Endodermal cell (in vitro differentiated cells): Measurements from ENCODE around the gene RAB3D. TPM values are rescaled to one million over a fixed set of nuclear protein-coding genes. Genes with fewer than 3 reads are reported as not detected.

Experiments
- DNase-seq: peaks from one replicate; pipeline ENCODE4 v3.0.0-alpha.2; 2017
- H3K27ac ChIP-seq: 2 replicates; pipeline ENCODE4 v1.5.1; 2013; ENCODE audit warnings: mild to moderate bottlenecking, low read depth, low read length, moderate library complexity
- H3K27me3 ChIP-seq: 2 replicates; pipeline ENCODE4 v1.6.1; 2013; ENCODE audit warnings: mild to moderate bottlenecking, low read length, moderate library complexity; ENCODE audit not compliant: insufficient read depth, control insufficient read depth, poor library complexity, severe bottlenecking
- H3K36me3 ChIP-seq: 2 replicates; pipeline ENCODE4 v1.7.0; 2013; ENCODE audit warnings: mild to moderate bottlenecking, low read length, moderate library complexity; ENCODE audit not compliant: control insufficient read depth, insufficient read depth
- H3K4me1 ChIP-seq: one replicate; pipeline ENCODE4 v1.7.0; 2013; ENCODE audit warnings: low read length; ENCODE audit not compliant: control insufficient read depth, insufficient read depth
- H3K4me3 ChIP-seq: 2 replicates; pipeline ENCODE4 v1.5.1; 2013; ENCODE audit warnings: mild to moderate bottlenecking, low read length, moderate library complexity
- H3K9ac ChIP-seq: 2 replicates; pipeline ENCODE4 v1.6.1; 2013; ENCODE audit warnings: mild to moderate bottlenecking, low read length, moderate library complexity; ENCODE audit not compliant: poor library complexity, severe bottlenecking; ENCODE audit errors: extremely low read depth
- H3K9me3 ChIP-seq: 2 replicates; pipeline ENCODE4 v1.6.1; 2013; ENCODE audit warnings: mild to moderate bottlenecking, low read length, moderate library complexity; ENCODE audit not compliant: control insufficient read depth
- H3K27ac Mint-ChIP-seq: 2 replicates; pipeline ENCODE4 v1.8.0; 2020; ENCODE audit warnings: mixed read lengths
- H3K27me3 Mint-ChIP-seq: 2 replicates; pipeline ENCODE4 v1.8.0; 2021; ENCODE audit warnings: mild to moderate bottlenecking, mixed read lengths; ENCODE audit not compliant: insufficient read depth
- H3K36me3 Mint-ChIP-seq: 2 replicates; pipeline ENCODE4 v1.8.0; 2020; ENCODE audit warnings: low read depth, mixed read lengths
- H3K4me1 Mint-ChIP-seq: 2 replicates; pipeline ENCODE4 v1.8.0; 2020; ENCODE audit warnings: mixed read lengths
- H3K4me3 Mint-ChIP-seq: 2 replicates; pipeline ENCODE4 v1.8.0; 2020; ENCODE audit warnings: mild to moderate bottlenecking, moderate library complexity, mixed read lengths
- H3K9me3 Mint-ChIP-seq: 2 replicates; pipeline ENCODE4 v1.8.0; 2020; ENCODE audit warnings: mild to moderate bottlenecking, mixed read lengths
- WGBS, 2 experiments: methylation state at CpG; one replicate each; pipeline versions ENCODE4 v1.1.5 to v1.1.7; 2013; ENCODE audit warnings: missing lambda C conversion rate in 2 of 2, mixed read lengths in 1 of 2; ENCODE audit not compliant: insufficient coverage in 1 of 2, insufficient read length in 1 of 2; 5-methylcytosine and 5-hydroxymethylcytosine counted together
- total RNA-seq, 2 donors: library from RNA; stranded (reverse); fragmentation: NEBNext Ultra II Directional in 1 of 2; extraction: Animal tissue kit (Norgen Biotek cat#: 25700) in 1 of 2; gene quantifications; 2 replicates in 1 of 2; 3 replicates in 1 of 2; pipeline ENCODE4 v1.2.1, GENCODE V29; 2021
- TF ChIP-seq, protein P1 (sequence below): fragments of 200-600 bp; sonication (generic); conservative IDR thresholded peaks from 2 replicates; pipeline ENCODE4 v1.5.0; 2021; ENCODE audit warnings: antibody characterized with exemption, mild to moderate bottlenecking

The RAB3D gene
- total RNA-seq, 2 donors from 2014 or later = 37.2 to 43.2 TPM

GRCh38 chr19:11306337-11306736 lies 33.1 kb downstream of the RAB3D start:
- no peak for DNase-seq
- H3K27ac Mint-ChIP-seq = no peak overlapping the region
- H3K4me3 Mint-ChIP-seq = no peak overlapping the region
- Histone ChIP-seq H3K9me3 (no peaks in the 10 kb centered on the region), H3K27ac (no peak overlapping the region), H3K9ac (no peak overlapping the region), H3K4me3 (no peak overlapping the region), H3K27me3 (no peaks in the 10 kb centered on the region), H3K4me1 (no peaks in the 10 kb centered on the region), H3K36me3 (no peaks in the 10 kb centered on the region)
- WGBS, 2 experiments = 94 to 95% methylated on average over 7 to 9 of the region's 9 CpGs
- TF ChIP-seq, protein P1, sequence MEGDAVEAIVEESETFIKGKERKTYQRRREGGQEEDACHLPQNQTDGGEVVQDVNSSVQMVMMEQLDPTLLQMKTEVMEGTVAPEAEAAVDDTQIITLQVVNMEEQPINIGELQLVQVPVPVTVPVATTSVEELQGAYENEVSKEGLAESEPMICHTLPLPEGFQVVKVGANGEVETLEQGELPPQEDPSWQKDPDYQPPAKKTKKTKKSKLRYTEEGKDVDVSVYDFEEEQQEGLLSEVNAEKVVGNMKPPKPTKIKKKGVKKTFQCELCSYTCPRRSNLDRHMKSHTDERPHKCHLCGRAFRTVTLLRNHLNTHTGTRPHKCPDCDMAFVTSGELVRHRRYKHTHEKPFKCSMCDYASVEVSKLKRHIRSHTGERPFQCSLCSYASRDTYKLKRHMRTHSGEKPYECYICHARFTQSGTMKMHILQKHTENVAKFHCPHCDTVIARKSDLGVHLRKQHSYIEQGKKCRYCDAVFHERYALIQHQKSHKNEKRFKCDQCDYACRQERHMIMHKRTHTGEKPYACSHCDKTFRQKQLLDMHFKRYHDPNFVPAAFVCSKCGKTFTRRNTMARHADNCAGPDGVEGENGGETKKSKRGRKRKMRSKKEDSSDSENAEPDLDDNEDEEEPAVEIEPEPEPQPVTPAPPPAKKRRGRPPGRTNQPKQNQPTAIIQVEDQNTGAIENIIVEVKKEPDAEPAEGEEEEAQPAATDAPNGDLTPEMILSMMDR = no peak
- H3K36me3 Mint-ChIP-seq = no peaks in the 10 kb centered on the region
- H3K4me1 Mint-ChIP-seq = no peaks in the 10 kb centered on the region
- H3K27me3 Mint-ChIP-seq = peaks cover 11% of the 10 kb centered on the region
- peaks cover 2% of the 10 kb centered on the region for H3K9me3 Mint-ChIP-seq

GRCh38 chr19:11304936-11305335 lies 34.5 kb downstream of the RAB3D start:
- H3K9ac ChIP-seq = no peak overlapping the region

GRCh38 chr19:11300811-11301120 lies 38.7 kb downstream of the RAB3D start:
- Histone ChIP-seq H3K9me3 (no peaks in the 10 kb centered on the region), H3K27ac (no peak overlapping the region), H3K9ac (no peak overlapping the region), H3K4me1 (peaks cover 6% of the 10 kb centered on the region), H3K36me3 (no peaks in the 10 kb centered on the region), H3K27me3 (no peaks in the 10 kb centered on the region), H3K4me3 (no peak overlapping the region)
- no peak for DNase-seq
- H3K27ac Mint-ChIP-seq = no peak overlapping the region
- H3K9me3 Mint-ChIP-seq = peaks cover 5% of the 10 kb centered on the region
- H3K4me3 Mint-ChIP-seq = no peak overlapping the region
- TF ChIP-seq, protein P1 = no peak
- H3K27me3 Mint-ChIP-seq = peaks cover 6% of the 10 kb centered on the region
- 86 to 88% methylated on average over 1 to 11 of the region's 11 CpGs for WGBS, 2 experiments
- H3K4me1 Mint-ChIP-seq = peaks cover under 1% of the 10 kb centered on the region
- no peaks in the 10 kb centered on the region for H3K36me3 Mint-ChIP-seq

More at GRCh38 chr19:11304936-11305335, 34.5 kb downstream of the RAB3D start:
- no peak overlapping the region for H3K4me3 Mint-ChIP-seq
- peaks cover 15% of the 10 kb centered on the region for H3K27me3 Mint-ChIP-seq
- TF ChIP-seq, protein P1 = no peak
- no peaks in the 10 kb centered on the region for H3K4me1 Mint-ChIP-seq
- H3K9me3 Mint-ChIP-seq = peaks cover 5% of the 10 kb centered on the region
- H3K4me3 ChIP-seq = no peak overlapping the region
- WGBS, 2 experiments = 88 to 93% methylated on average over 4 to 5 of the region's 5 CpGs
- H3K9me3 ChIP-seq = no peaks in the 10 kb centered on the region
- no peaks in the 10 kb centered on the region for H3K36me3 Mint-ChIP-seq
- DNase-seq = no peak
- H3K27ac ChIP-seq = no peak overlapping the region
- no peak overlapping the region for H3K27ac Mint-ChIP-seq
- no peaks in the 10 kb centered on the region for H3K4me1 ChIP-seq
- H3K36me3 ChIP-seq = no peaks in the 10 kb centered on the region
- H3K27me3 ChIP-seq = no peaks in the 10 kb centered on the region
